Stimulated activated CD4-positive, alpha-beta T cell treated with anti-CD3 and anti-CD28 coated beads, Interleukin-4, amount 100 ng/mL, for 1 hour (primary cell): ENCODE measurements around the gene TMEM205.
"Not testable (repeated sequence)": the region's sequence is repeated elsewhere in the genome, so short reads cannot be mapped to it uniquely, and the experiment has no call there.

Experiments
- DNase-seq: peaks from one replicate; pipeline ENCODE4 v3.0.0-alpha.2; 2020

The TMEM205 gene

DNA sequence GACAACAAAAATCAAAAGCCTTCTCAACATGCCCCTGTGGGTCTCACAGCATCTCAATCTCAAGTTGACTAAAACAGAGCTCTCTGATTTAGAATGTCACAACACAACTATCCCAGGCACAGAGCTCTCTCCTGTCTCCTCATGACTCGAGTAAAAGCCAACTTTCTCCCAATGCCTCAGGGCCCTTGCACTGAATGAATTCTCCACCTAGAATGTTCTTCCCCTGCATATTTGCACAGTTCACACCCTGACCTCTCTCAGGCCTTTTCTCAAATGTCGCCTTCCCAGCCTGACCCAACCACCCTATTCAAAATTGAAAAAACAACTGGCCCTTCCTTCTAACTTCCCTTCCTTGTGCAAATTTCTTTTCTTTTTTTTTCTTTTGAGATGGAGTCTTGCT, 24.7 kb upstream of the TMEM205 start:
- DNase-seq: no peak

DNA sequence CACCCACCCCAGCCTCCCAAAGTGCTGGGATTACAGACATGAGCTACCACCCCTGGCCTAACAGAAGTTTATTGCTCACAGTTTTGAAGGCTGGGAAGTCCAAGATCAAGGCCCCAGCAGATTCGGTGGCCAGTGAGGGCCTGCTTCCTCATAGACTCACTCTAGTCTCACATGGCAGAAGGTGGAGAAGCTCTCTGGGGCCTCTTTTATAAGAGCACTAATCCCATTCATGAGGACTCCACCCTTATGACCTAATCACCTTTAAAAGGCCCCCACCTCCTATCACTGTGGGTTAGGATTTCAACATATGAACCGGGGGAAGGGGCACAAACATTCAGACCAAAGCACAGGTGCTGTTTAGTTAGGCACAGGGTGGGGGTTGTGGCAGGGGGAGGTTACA, 21.5 kb upstream of the TMEM205 start:
- no peak for DNase-seq

DNA sequence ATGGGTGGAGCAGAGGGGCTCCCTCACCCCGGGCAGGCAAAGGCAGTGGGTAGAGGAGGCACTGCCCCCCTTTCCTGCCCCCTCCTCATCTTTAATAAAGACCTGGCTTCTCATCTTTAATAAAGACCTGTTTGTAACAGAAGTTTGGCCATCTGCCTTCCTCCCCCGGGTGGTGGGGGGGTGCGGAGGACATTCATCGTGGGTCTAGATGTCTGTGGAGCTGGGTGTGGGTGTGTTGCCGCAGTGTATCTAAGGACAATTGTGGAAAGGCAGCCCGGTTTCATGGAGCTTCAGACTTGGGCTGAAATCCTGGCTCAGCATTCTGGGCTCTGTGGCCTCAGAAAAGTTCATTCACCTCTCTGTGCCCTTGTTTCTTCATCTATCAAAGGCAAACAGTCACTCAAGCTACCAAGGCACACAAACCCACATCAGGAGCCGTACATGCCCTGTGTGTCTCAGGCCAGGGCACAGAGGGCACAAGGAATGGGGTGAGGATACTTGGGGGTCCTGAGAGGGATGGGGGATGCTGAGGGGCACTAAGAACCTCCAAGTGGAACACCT, 19.6 kb upstream of the TMEM205 start:
- DNase-seq: no peak

DNA sequence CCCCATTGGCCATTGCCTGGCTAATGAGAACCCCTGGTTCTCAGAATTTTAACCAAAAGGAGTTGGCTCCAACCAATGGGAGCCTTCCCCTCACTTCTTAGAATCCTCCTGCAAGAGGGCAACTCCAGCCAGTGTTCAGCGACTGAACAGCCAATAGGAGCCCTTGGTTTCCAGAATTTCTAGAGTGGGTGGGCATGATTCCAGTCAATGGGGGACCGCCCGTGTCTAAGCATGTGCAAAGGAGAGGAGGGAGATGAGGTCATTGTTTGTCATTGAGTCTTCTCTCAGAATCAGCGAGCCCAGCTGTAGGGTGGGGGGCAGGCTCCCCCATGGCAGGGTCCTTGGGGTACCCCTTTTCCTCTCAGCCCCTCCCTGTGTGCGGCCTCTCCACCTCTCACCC, 18.9 kb upstream of the TMEM205 start:
- no peak for DNase-seq

DNA sequence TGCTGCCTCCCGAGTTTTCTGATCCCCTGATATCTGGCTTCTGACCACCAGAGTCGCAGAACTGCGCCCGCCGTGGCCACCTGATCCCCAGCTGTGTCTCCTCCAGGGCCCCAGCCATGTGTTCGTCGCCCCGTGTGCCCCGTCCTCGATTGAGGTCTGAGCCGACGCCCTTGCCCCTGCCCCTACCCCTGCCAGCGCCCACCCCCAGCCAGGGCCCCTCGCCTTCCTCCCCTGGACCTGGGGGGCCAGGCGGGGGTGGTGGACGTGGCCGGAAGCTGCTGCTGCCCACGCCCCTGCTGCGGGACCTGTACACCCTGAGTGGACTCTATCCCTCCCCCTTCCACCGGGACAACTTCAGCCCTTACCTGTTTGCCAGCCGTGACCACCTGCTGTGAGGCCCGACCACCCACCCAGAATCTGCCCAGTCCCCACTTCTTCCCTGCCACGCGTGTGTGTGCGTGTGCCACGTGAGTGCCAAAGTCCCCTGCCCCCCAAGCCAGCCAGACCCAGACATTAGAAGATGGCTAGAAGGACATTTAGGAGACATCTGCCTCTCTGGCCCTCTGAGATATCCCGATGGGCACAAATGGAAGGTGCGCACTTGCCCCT, 18.3 kb upstream of the TMEM205 start:
- no peak for DNase-seq

DNA sequence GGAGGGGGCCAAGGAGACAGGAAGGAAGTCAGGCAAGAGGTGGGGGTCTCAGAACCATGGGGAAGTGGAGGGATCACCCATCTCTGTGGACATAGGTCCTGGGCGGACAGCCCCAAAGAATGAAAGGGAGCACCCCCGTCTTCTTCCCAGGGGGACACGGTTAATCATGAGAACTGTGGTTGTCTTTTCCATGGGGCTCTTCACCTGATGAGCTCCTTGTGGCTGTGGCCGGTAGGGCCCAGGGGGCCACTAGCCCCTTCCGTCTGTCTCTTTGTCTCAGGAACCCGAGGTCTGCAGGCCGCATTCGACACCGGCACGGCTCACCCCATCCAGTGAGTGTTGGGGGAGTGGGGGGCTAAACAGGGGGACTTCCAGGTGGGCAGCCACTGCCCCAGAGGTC, 17.8 kb upstream of the TMEM205 start:
- no peak for DNase-seq

DNA sequence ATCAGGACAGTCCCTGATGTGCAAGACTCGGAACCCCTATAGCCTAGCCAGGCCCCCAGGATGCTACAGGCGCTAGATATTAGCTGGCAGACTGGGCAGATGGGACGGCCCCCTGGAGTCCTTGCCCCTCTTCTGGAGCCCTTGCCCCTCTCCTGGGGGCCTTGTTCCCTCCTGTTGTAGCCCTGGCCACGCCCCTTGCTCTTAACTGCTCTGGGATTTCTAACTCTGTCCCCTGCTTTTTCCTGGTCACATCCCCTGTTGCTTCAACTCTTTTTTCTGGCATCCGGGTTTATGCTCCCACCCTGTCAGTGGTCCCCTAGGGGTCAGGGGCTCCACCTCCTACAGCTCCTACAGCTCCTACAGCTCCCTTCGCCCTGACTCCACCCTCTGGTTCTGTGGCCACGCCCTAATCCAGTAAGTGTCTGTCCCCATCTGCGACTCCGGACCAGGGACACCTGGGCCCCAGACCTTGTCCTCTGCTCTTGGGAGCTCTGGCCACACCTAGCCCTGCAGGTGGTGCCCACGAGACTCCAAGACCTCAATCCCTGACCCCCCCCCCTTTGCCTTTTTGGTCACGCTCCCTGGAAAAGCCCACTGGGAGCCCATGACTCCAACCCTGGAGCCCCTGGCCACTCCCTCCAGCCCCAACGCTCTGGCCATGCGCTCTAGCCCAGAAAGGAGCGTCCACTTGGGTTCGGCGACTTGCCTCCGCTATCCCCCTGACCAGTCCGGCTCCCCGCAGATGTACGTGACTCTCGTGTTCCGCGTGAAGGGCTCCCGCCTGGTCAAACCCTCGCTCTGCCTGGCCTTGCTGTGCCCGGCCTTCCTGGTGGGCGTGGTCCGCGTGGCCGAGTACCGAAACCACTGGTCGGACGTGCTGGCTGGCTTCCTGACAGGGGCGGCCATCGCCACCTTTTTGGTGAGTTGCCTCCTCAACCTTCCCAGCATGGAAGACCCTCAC, 16.0 kb upstream of the TMEM205 start:
- DNase-seq: no peak

DNA sequence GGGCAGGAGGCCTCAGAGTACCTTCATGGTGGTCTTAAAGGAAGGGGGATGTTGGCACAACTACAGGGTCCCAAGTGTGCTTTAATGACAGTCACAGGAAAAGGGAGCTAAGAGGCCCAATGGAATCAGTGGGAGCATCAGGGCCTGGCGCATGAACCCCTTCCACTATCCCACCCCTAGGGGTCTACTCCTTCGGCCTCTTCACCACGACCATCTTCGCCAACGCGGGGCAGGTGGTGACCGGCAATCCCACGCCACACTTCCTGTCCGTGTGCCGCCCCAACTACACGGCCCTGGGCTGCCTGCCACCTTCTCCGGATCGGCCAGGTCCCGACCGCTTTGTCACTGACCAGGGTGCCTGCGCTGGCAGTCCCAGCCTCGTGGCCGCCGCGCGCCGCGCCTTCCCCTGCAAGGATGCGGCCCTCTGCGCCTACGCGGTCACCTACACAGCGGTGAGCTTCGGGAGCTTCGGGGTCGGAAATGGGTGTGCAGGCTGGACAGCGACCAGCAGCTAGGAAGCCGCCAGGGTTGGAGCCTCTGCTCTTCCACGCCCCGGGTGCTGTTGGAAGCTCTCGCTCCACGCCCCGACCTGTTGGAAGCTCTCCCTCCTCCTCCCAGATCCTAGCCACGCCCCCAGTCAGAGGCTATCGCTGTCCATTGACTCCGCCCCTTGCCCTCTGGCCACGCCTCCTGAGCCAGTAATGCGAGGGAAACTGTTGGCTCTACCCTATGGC, 15.1 kb upstream of the TMEM205 start:
- no peak for DNase-seq

DNA sequence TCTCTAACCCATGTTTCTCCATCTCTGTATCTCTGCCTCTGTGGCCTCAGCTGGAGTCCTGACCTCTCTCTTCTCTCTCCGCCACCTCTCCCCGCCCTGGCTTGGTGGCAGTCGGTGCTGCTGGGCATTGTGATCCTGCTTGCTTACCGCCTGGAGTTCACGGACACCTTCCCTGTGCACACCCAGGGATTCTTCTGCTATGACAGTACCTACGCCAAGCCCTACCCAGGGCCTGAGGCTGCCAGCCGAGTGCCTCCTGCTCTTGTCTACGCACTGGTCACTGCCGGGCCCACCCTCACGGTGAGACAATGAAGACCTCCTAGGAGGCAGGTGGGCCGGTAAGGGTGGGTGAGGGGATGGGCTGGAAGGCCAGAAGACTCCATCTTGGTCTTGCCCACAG, 13.4 kb upstream of the TMEM205 start:
- DNase-seq: no peak

DNA sequence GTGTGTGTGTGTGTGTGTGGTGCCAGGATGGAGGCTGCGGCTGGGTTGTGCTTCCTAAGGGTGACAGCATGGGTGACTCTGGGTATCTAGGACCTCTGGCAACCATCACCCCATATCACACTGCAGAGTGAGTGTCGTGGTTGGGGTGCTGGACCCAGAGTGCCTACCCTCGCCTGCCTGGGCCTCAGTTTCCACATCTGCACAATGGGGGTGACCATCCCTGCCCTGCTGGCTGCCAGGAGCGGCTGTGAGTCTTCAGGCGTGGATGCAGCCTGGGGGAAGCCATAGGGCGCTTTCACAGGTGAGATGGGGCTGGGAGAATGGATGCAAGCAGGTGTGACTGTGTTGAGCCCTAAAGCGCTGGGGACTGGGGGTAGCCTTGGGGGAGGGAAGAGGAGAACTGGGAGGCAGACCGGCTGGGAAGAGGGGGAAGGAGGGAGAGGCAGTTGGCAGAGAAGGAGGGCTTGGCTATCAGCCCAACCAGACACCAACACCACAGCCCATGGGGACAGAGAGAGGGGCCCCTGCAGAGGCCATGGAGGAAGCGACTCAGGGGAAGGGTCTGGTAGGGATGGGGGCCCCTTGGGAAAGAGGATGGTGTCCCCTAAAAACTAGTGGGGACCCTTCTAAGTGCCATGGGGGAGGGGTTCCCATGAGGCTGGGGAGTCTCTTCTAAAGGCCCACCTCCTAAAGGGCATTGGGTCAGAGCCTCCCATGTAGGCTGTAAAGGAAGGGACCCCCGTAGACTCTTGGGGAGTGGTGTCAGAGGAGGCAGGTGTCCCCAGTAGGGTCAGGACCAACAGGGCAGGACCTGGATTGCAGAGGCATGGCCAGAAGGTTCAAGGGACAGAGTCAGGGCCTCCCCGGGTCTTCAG, 10.8 kb upstream of the TMEM205 start:
- DNase-seq: no peak

DNA sequence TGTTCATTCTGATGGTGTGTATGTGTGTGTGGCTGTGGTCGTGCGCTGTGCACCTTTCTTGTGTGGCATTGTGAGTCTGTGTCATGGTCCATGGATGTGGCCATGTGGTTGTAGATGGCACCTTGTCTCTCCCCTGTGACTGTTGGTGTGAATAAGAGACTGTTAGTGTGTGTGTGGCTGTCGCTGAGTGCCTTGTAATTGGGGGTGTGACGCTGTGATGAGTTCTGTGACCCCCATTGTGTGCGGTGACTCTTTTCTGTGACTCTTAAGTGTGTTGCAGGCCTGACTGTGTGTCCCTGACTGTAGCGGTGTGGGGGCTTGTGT, 10.0 kb upstream of the TMEM205 start:
- DNase-seq: no peak

DNA sequence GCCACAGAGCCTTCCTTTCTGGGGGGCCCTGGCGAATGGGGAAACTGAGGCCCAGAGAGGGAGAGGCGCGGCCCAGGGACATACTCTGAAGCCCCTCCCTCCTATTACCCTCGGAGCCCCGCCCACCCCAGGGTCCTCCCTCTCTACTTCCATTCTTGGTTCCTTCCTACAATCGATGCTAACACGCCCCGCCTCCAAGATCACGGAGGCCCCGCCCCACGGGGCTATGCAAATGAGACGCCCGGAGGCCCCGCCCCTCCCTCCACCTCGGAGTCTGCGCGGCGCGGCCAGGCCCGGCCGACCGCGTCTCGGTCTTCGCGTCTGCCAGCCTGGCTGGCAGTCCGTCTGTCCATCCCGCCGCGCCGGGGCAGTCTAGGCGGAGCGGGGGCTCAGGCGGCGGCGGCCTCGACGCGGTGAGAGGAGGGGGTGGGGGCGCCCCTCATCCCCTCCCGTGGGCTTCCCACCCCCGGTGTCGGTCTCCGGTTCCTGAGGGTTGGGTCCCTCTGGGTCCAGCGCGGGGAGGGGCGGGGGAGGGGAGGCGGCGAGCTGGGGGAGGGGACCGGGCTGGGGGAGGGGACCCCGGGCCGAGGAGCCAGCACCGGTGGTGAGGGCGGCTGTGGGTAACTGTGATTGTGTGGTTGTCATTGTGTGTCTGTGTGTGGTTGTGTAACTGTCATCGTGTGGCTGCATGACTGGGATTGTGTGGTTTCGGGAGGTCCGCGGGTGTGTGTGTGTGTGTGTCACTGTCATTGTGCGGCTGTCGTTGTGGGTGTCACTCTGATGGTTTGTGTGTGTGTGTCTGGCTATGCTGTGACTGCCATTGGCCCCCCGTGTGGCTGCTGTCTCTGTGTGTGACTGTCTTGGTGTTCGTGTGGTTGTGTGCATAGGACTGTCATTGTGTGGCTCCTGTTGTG, 9.3 kb upstream of the TMEM205 start, which contains the start of gene PLPPR2:
PLPPR2 (plus strand) TSS at position 273 of the 914 bp plus-strand sequence. CDS start 2,242 bp downstream, outside the sequence.
- peak; percentile 86 for DNase-seq

DNA sequence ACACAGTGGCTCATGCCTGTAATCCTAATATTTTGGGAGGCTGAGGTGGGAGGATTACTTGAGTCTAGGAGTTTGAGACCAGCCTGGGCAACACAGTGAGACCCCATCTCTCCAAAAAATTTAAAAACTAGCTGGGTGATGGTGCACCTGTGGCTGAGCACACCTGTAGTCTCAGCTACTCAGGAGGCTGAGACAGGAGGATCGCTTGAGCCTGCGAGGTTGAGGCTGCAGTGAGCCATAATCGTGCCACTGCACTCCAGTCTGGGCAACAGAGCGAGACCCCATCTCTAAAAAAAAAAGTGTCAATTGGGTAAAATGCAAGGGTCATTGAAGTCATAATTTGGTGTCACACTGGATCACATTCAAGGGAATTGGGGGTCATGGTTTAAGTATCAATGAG, 8.0 kb upstream of the TMEM205 start:
- DNase-seq: not testable (repeated sequence)

DNA sequence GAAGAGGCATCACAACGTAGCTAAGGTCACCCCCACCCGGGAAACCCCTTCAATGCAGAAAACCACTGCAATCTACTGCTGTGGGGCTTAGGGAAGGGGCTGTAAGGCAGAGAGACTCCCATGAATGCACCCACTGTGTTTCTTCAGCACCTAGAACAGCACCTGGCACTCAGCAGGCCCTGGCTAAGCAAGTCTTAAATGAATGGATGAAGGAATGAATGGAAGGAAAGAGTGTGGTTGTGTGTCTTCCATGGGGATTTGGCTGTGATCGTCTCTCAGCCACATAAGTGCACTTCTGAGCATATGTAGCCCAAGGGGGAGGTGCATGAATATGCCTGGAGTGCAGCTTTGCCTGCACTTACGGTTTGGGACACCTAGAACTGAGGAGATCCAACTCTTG, 3.1 kb upstream of the TMEM205 start:
- no peak for DNase-seq

DNA sequence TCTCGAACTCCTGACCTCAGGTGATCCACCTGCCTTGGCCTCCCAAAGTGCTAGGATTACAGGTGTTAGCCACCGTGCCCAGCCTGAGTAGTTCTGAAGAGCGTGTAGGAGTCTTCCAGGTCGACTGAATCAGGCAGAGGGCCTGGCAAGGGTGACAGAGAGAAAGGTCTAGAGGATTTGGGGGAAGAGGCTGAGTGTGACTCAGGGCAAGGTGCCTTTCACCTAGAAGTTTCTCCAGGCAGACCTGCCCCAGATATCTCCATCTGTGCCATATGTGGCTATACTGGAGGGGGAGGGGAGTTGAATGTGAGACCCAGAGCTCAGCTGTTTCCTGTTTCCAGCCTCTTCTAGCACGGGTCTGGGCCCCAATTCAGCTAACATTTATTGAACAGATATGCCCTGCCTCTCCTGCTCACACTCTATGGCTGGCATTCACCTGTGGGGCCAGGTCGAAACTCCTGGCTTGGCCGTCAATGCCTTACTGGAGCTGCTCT, 1.5 kb upstream of the TMEM205 start:
- DNase-seq: no peak

DNA sequence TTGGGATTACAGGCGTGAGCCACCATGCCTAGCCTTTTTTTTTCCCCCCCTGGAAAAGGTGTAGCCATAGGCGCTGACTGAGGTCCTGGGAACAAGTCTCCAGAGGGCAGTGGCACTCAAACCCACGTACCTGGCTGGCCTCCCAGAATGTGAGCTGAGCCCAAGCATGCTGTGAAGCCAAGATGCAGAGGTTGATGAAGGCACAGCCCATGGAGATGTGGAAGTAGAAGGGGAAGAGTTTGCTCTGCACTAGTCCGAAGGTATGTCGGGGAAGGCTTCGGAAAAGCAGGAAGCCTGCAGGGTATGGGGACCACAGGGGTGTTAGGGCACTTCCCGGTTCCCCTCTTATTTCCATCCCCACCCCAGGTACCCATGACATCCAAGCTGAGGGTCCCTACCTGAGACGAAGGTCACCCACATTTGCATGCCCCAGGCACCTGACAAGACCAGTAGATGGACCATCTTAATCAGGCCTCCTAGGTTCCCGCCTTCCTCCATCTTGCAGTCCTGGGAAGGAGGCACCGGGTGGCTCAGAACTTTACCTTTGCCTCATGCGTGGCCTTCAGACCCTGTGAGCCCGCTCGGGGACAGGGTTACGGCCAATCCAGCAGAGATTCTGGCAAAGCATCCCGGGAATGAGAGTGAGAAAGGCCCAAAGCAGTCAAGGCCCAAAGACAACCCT, 805 bp downstream of the TMEM205 start:
- DNase-seq: no peak

DNA sequence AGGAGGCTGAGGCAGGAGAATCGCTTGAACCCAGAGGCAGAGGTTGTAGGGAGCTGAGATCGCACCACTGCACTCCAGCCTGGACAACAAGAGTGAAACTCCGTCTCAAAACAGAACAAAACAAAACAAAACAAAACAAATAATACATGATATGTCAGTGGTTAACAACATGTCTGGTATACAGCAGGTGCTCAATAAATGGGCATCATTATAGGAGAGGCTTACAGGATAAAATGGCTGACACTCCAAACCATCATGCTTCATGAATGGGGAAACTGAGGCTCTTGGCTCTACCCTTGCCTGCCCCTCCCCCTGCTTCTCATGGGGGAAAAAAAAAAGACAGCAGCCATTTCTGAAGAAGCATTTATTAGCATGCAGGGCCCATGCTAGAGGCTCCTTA, 3.6 kb downstream of the TMEM205 start:
- DNase-seq: no peak

DNA sequence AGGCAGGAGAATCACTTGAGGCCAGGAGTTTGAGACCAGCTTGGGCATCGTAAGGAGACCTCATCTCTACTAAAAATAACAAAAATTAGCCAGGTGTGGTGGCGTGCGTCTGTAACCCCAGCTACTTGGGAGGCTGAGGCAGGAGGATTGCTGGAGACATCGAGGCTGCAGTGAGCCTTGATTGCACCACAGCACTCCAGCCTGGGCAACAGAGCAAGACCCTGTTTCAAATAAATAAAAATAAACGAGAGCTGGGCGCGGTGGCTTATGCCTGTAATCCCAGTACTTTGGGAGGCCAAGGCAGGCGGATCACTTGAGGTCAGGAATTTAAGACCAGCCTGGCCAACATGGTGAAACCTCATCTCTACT, 6.0 kb downstream of the TMEM205 start:
- DNase-seq: not testable (repeated sequence)

DNA sequence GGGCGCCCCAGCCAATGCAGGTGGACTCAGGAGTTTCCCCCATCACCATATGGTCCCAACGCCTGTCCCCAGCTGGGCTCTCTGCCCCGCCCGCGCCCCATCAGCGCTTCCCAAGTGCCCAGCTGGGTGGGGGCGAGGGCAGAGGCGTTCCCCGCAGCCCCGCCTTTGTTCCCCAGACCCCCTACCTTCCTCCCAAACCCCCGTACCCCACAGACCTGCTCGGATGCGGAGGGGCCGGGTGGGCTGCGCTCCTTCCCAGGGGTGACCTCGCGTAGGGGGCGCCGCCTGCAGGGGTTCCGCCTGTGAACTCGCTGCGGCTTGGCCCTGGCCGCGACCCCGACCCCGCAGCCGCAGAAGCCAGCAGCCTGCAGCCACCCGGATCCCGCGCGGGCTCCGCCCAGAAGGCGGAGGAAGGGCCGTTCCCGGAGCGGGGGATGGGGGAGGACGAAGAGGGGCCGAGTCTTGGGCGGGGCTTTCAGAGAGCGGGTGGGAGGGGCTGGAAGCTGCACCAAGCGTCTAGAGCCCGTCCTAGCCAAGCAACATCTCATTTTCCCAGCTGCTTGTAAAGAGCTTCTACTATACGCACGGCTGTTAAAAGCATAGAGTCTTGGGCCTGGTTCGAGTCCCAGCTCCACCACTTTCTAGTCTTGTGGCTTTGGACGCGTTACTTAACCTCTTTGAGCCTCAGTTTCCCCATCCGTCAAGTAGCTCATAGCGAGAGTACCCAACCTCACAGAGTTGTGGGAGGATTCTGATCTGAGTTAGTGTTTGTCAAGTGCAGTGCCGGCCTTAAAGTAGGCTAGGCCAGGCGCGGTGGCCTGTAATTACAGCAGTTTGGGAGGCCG, 6.6 kb downstream of the TMEM205 start, which contains the start of gene RAB3D:
RAB3D (minus strand) TSS at position 404 of the 845 bp plus-strand sequence. CDS start 2,258 bp downstream, outside the sequence.
- DNase-seq: peak; percentile 83
